Brain microvascular endothelial cell (primary cell): Measurements from ENCODE around the gene PAPSS2.

Experiments used
- DNase-seq: peaks from one replicate; pipeline ENCODE4 v3.0.0-alpha.2; 2020
- H3K27ac ChIP-seq: fragments of 250-450 bp; sonication (Bioruptor Pico); 2 replicates; pipeline ENCODE4 v1.5.1; 2020; ENCODE audit warnings: mild to moderate bottlenecking, moderate library complexity
- H3K27me3 ChIP-seq: fragments of 250-450 bp; sonication (Bioruptor Pico); replicated peaks from 2 replicates; pipeline ENCODE4 v1.5.1; 2020; ENCODE audit warnings: mild to moderate bottlenecking
- H3K36me3 ChIP-seq: fragments of 250-450 bp; sonication (Bioruptor Pico); replicated peaks from 2 replicates; pipeline ENCODE4 v1.5.1; 2020; ENCODE audit warnings: mild to moderate bottlenecking
- H3K4me3 ChIP-seq: 2 replicates; pipeline ENCODE4 v1.5.1; 2011; ENCODE audit warnings: low read depth, mild to moderate bottlenecking, control low read depth, low read length, moderate library complexity
- CTCF ChIP-seq: IDR thresholded peaks from 2 replicates; pipeline ENCODE4 v1.5.1; 2011; ENCODE audit warnings: low read depth, mild to moderate bottlenecking, moderate library complexity, low read length, control low read depth, inconsistent platforms; ENCODE audit errors: missing control alignments
- in situ Hi-C: cut with HindIII; loops from 2 replicates; pipeline ENCODE4 v1.10.0; 2017; ENCODE audit warnings: low sequenced_read_pairs, low pct_ligation_motif_present

Gene PAPSS2

GRCh38 chr10:87715552-87716347 lies 56.1 kb downstream of the PAPSS2 start:
- no peak for DNase-seq
- no peak for TF ChIP-seq CTCF
- in situ Hi-C loops, result no loop called here
- Histone ChIP-seq H3K36me3 (peaks cover 68% of the 10 kb centered on the region), H3K27me3 (no peaks in the 10 kb centered on the region), H3K27ac (no peak overlapping the region), H3K4me3 (no peak overlapping the region)

- Histone ChIP-seq H3K36me3 (peaks cover 65% of the 10 kb centered on the region), H3K4me3 (no peak overlapping the region), H3K27ac (no peak overlapping the region), H3K27me3 (no peaks in the 10 kb centered on the region)
- in situ Hi-C loops, result no loop called here
- TF ChIP-seq CTCF, result no peak
- no peak for DNase-seq
Observed at GRCh38 chr10:87716348-87716670, 56.6 kb downstream of the PAPSS2 start.

DNA sequence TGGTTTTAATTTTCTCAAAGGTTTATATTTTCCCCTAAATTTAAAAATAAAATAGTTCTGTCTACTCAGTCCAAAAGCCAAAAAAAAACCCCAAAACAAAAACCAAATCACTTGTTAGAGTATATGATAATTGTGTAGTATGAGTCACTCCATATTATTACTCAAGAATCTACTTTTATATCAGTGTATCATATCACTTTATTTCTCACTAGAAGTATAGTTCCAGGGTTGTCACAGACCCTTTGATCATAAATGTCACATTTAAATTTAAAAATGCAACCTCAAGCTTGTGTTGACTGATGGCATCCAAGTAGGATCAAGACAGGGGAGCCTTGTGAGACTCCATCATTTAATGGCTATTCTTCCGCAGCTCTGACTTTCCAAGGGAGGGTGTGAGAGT lies 61.0 kb downstream of the PAPSS2 start:
- H3K36me3 ChIP-seq, result peaks cover 40% of the 10 kb centered on the region
- no peak for TF ChIP-seq CTCF
- in situ Hi-C loops, result no loop called here
- H3K27ac ChIP-seq, result no peak overlapping the region
- no peaks in the 10 kb centered on the region for H3K27me3 ChIP-seq
- H3K4me3 ChIP-seq, result no peak overlapping the region
- DNase-seq, result no peak

- Histone ChIP-seq H3K27me3 (no peaks in the 10 kb centered on the region), H3K4me3 (no peak overlapping the region), H3K36me3 (peaks cover 35% of the 10 kb centered on the region), H3K27ac (no peak overlapping the region)
- no peak for DNase-seq
- no peak for TF ChIP-seq CTCF
- in situ Hi-C loops, result no loop called here
Observed at GRCh38 chr10:87721781-87722180, 62.1 kb downstream of the PAPSS2 start.

DNA sequence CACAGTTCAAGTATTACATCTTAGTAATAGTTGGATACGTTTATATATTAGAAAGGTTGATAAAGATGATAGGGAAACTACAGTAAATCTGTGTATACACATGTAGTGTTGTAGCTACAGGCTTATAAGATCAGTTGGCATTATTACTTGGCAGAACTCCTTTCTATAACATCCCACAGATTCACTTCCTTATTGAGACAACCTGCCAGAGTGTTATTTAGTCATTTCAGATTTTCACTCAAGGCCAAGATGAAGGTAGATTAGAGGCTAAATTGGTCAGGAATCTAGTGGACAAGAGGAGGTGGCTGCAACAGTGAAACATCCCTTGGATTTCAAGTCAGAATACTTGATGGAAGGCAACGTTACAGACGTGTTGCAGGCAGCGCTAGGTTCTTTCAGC lies 63.0 kb downstream of the PAPSS2 start:
- no peak overlapping the region for H3K4me3 ChIP-seq
- DNase-seq, result no peak
- no peak overlapping the region for H3K27ac ChIP-seq
- no peaks in the 10 kb centered on the region for H3K27me3 ChIP-seq
- in situ Hi-C loops, result no loop called here
- TF ChIP-seq CTCF, result no peak
- peaks cover 37% of the 10 kb centered on the region for H3K36me3 ChIP-seq

- no peak for DNase-seq
- Histone ChIP-seq H3K27ac (no peak overlapping the region), H3K4me3 (no peak overlapping the region), H3K36me3 (peaks cover 32% of the 10 kb centered on the region), H3K27me3 (no peaks in the 10 kb centered on the region)
- in situ Hi-C loops, result no loop called here
- no peak for TF ChIP-seq CTCF
Observed at GRCh38 chr10:87723500-87723899, 63.8 kb downstream of the PAPSS2 start.
